ENCODE measurements around the gene ARID3B.
"Not testable (repeated sequence)": the region's sequence is repeated elsewhere in the genome, so short reads cannot be mapped to it uniquely, and the experiment has no call there.

Gene ARID3B

GRCh38 chr15:74625693-74626092, 84.7 kb downstream of the ARID3B start:
- no peak for DNase-seq

GRCh38 chr15:74626336-74626735, 85.3 kb downstream of the ARID3B start:
- no peak for DNase-seq

GRCh38 chr15:74626752-74627692, 86.0 kb downstream of the ARID3B start:
- no peak for DNase-seq

GRCh38 chr15:74627766-74628165, 86.7 kb downstream of the ARID3B start:
- no peak for DNase-seq

GRCh38 chr15:74628199-74628598, 87.2 kb downstream of the ARID3B start:
- no peak for DNase-seq

- no peak for DNase-seq
Measured at GRCh38 chr15:74628949-74629348, 87.9 kb downstream of the ARID3B start.

- not testable (repeated sequence) for DNase-seq
Measured at GRCh38 chr15:74629696-74630095, 88.7 kb downstream of the ARID3B start.

- no peak for DNase-seq
Measured at GRCh38 chr15:74630284-74631086, 89.5 kb downstream of the ARID3B start.

- DNase-seq, result no peak
Measured at GRCh38 chr15:74631087-74631385, 90.0 kb downstream of the ARID3B start.

- DNase-seq, result no peak
Measured at GRCh38 chr15:74631408-74631807, 90.4 kb downstream of the ARID3B start.

GRCh38 chr15:74631935-74632560, 91.0 kb downstream of the ARID3B start:
- DNase-seq, result peak; percentile 60

- no peak for DNase-seq
Measured at GRCh38 chr15:74632601-74633000, 91.6 kb downstream of the ARID3B start.

- DNase-seq, result no peak
Measured at GRCh38 chr15:74633781-74634180, 92.8 kb downstream of the ARID3B start.

- peak; percentile 74 for DNase-seq
Measured at GRCh38 chr15:74635228-74635627, 94.2 kb downstream of the ARID3B start.

GRCh38 chr15:74636984-74637383, 96.0 kb downstream of the ARID3B start:
- no peak for DNase-seq

- DNase-seq, result no peak
Measured at GRCh38 chr15:74641151-74641550, 100.1 kb downstream of the ARID3B start.

- no peak for DNase-seq
Measured at GRCh38 chr15:74642348-74642733, 101.3 kb downstream of the ARID3B start.

GRCh38 chr15:74642734-74643664, 102.0 kb downstream of the ARID3B start:
- DNase-seq, result no peak

GRCh38 chr15:74643665-74644204, 102.7 kb downstream of the ARID3B start:
- no peak for DNase-seq

GRCh38 chr15:74646480-74646879, 105.5 kb downstream of the ARID3B start:
- no peak for DNase-seq
